GM21528 (cell line): ENCODE data around the gene POC1A.

Experiments used
- ATAC-seq: cut with Tn5 transposase; IDR thresholded peaks from one replicate; pipeline ENCODE4 v1.9.1; 2021; ENCODE audit warnings: mild to moderate bottlenecking, moderate library complexity; ENCODE audit not compliant: unreplicated experiment, low FRiP score

The POC1A gene

GRCh38 chr3:52088445-52089367, 65.5 kb downstream of the POC1A start:
- no peak for ATAC-seq

DNA sequence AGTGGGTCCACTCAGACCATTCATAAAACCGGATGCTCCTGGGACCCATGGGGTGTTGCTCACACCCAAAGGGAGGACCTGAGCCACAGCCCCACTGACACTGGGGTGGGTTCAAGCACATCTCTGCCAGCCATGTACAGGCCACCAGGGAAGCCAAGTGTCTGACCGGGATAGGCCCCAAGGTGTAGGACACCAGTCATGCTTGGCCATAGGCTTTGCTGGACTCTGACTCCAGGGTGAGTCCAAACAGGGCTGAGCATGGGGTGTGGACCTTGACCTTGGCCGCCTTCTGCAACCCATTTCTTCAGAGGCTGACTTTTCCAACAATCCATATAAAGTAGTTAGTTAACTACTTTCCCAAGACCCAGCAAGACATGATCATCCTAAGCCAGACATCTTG, 66.5 kb downstream of the POC1A start:
- ATAC-seq, result no peak

DNA sequence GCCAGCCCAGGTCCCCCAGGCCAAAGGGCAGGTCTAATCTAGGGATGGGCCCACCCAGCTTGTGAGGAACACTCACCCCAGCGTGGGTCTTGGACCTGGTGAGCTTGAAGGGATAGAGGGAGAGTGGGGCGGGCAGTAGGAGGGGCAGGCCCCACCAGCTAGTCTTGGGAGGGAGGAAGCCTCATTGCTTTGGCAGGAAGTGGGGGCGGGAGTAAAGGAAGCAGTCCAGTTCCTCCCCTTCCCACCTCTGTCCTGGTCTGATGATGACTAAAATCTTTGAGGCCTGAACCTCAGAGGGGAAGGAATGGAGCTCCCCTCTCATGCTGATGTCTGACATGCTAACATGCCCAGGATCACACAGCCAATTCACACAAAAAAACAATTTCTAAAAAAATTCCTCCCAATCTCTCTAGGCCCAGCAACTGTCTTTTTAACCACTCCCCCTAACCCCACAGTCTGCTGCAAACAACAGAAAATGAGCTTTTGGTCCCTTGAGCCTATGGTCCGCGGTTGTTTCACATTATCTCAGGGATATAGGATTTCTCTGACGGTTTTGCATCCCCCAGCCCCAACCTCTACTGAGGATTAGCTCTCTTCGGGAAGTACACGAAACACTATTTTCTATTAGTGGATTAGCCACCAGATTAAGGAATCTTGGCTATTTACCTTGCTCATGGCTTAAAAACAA, 67.1 kb downstream of the POC1A start:
- ATAC-seq, result no peak

DNA sequence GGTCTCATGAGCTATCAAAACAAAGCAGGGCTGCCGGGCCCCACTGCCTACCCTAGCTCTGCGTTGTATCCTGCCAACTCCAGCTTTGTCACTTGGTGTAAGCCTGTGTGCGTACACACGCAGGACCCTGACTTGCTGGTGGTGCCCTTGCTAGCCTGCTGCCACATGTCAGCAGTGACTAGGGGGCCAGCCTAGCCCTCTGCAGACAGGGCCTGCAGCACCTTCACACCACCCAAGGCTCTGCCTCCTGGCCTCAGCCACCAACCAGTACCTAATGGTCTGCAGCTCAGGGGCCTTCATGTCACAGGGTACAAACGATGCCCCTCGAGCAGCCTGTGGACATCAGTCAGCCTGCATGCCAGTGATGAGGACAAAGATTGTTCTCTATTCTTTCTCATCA, 67.8 kb downstream of the POC1A start:
- ATAC-seq, result no peak

DNA sequence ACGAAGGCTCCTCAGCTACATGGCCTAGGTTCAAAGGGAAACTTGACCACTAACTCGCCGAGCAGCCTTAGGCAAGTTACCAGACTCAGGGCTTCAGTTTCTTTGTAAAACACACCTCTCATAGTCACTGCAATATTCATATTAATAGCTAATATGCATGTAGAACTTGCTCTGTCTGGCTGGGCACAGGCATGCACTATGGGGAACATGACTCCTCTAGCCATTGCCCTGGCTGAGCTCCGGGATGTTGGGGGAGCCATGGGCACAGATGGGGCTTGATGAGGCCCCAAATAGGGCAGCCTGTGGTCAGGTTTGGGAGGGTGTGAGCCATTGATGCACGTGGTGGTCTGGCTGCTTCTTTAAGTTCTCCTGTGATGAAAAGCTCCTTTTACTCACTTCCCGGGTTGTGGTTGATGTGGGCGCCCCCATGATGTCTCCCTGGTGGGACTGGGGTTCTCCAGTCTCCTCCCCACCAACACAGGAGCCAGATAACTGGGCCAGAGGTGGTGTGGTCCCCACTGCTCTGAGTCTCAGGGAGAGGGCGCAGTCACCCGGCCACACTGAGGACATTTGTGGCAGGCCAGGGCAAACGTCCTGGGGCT, 68.4 kb downstream of the POC1A start:
- no peak for ATAC-seq

DNA sequence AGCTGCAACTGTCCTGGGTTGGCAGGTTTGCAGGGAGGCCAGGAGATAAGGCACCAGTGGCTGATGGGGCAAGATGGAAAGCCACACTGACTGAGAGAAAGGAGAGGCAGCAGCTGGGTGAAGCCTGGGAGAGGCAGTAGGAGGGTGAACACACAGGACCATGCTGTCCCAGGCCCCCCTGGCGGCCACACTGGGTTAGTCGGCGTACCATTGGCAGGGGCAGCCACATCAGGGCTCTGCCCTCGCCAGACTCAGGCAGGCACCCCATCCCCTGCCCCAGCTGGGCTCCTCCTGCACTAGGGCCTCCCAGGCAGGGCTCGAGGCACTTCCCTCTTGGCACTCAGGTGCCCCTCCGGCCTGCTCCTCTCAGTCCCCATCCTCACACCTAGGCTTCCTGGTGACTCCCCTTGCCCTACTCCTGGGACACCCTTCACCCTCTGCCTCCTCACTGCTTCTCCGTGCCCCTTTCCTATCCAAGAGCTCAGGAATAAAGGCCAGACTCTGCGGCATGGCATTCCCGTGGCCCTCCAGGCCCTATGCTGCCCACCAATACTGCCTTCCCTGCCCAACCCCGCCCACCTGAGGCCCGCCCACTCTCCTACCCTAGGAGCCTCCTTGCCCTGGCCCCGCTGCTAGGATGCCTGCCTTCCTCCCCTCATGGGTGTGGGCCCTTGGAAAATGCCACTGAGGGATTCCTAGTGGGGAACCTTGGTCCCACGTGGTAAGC, 69.1 kb downstream of the POC1A start:
- no peak for ATAC-seq

- ATAC-seq, result no peak
Measured at GRCh38 chr3:52084216-52084945, 69.8 kb downstream of the POC1A start.

DNA sequence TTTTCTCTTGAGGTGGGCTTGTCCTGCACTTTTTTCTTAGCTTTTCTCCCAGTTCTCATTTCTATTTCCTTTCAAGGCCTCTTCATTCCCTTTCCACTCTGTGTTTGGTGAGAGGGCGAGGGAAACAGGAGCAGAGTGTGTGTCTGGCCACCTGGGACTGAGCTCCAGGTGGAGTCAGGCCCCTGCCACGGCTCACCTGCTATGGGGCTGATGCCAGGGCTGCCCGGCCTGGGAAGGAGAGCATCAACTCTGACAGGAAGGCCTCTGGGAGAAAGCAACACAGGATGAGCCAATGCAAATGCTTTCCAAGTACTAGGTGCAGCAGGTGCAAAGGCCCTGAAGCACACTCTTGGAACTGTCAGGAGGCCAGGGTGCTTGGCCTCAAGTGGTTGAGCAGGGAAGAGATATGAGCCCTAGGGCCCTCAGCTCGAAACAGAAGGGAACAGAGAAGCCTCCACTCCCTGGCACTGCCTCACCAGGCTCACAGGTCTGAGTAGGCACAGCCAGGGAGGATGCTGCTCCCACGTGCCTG, 70.6 kb downstream of the POC1A start:
- ATAC-seq, result no peak

DNA sequence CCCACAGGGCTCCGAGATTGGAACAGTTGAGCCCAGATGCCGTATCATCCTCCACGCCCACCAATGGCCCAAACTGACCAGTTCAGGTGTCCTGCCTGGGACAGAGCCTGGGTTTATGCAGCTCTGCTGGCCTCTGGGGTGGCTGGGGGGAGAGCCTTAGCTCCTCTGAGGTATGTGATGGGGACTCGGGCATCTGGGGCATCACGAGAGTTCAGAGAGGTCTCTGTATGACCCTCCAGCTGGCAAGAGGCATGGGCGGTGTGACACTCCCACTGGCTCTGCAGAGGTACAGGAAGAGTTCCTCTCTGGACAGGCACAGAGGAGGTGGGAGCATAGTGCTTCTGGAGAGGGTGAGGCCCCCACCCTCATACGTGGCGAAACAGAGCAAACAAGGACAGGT, 71.3 kb downstream of the POC1A start:
- no peak for ATAC-seq

DNA sequence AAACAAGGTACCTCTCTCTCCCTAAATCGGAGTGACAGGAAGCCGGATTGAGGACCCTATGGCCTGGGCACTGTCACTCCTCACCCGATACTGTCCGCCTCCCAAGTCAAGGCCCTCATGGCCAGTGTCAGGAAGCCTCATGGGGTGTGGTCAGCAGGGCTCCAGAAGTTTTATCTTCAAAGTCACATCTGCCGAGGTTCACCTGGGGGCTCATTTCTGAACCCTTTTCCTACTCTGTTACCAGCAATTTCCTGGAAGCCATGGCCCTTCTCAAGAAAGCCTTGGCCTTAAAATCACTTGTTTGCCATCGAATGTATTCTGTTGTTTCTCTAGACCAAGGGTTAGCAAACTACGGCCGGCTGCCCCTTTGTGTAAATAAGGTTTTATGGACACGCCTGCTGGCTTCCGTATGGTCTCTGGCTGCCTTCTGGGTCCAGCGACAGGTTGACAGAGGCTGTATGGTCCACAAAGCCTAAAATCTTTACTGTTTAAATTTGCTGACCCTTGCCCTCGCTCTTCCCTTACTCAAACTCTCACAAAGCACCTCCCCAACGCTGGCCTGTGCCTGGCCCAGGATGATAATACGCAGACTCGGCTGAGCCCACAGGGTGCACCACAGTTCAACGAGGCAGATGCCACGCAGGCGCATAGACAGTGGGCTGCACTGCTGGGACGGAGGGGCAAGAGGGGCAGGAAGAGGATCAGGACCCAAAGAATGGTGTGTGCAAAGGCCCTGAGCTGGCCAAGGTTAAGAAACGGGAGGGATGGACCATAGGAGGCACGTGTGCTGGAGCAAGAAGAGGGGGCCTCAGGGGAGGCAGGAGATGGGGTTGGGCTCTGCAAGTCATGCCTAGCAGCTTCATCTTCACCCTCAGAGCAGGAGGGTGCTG, 73.1 kb downstream of the POC1A start:
- no peak for ATAC-seq

- ATAC-seq, result no peak
Measured at GRCh38 chr3:52079958-52080357, 74.3 kb downstream of the POC1A start.

GRCh38 chr3:52078781-52079560, 75.3 kb downstream of the POC1A start:
- no peak for ATAC-seq

- no peak for ATAC-seq
Measured at GRCh38 chr3:52077925-52078324, 76.3 kb downstream of the POC1A start.

DNA sequence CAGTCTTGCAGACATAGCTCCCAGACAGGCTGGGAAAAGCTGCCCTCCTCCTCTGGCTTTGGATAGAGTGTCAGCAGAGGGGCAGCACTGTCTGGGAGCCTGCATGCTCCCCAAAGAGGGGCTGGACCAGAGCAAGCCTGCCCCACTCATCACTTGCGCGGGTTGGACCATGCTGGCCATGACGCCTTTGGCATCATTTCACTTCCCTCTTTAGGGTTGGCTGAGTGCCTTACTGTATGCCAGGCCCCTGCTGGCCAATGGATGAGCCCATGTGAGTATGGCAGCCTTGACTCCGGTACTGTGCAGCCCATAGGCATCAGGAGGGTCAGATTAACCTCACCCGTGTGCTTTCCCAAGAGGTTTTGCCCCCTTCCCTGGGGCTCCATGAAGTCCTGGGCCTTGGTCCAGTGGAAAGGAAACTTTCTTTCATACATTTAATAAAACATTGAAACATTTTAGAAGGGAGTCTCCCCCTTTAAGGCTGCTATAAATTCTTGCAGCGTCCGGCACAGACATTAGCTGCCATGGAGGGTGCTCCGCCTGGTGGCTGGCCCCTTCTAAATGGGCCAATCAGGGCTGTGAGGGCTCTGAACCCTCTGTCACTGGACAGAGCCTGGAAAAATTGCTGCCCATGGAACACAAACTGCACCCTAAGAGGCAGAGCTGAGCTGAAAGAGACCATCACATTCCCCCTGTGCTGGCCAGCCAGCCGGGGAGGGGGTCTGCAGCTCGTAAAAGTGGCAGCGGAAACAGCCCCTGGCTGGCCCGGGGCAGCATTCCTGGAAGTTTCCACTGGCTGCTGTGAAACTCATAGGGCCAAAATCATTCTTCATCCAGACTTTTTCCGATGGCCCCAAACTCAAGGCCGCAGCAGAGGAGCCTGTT, 77.1 kb downstream of the POC1A start:
- no peak for ATAC-seq

- no peak for ATAC-seq
Measured at GRCh38 chr3:52073490-52073889, 80.7 kb downstream of the POC1A start.

DNA sequence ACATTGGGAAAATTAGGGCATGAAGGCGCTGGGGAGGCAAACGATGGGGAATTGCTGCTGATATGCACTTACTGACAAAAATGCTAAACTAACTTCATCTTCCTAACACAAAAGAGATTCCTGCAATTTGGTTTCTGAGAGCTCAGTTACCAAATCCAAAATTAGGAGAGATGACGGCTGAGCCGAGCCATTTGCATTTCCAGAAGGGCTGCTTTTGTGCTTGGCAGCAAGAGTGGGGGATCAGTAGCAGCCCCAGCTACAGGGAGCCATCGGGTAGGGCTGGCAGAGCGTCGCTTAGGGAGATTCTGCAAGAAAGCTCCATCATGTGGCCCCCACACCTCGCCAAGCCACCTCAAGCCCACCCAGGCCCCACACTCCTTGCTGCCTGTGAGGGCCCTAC, 81.8 kb downstream of the POC1A start:
- ATAC-seq, result no peak

DNA sequence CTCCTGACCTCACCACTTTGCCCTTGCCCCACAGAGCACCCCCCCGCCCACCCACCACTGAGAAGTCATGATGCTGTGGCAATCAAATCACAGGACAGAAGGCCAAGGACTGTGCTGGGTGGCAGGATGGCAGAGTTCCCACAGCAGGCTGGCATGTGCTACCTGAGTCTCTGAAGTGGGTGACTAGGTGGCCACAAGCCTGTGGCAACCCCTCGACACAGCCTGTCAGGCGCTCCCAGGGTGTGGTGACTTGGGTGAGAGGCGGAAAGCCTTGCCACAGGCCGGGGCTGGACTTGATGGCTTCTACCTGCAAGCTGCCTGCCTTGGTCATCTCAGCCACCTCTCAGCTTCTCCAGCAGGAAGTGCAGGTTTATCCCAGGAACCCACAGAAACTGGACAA, 82.2 kb downstream of the POC1A start:
- no peak for ATAC-seq
